Measurements from ENCODE around the gene NCOR2.

NCOR2 gene

DNA sequence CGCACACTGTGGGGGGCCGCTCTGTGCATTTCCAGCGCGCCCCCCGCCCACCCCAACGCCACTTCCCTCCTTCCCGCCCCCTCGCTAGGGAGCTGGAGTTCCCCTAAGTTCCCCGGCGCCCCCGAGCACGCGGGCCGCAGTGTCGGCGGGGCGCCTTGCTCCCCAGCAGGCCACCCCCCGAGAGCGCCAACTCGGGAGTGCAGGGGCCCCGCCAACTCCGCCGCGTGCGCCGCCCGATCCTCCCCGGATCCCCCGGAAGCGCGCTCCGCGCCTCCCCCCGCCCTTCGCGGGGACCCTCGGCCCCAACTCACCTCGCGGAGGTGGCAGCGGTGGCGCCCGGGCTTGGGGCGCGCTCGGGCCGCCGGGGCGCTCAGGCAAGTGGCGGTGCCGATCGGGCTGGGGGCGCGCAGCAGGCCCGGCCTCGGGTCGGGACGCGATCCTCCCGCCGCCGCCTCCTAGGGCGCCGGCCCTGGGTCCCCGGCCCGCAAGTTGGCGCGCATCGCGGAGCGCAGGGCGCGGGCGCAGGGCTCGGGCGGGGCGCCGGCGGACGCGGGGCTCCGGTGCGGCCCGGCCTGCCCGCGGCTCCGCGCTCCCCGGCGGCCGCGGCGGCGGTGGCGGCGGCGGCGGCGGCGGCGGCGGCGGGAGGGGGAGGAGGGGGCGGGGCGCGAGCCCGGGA lies at the start of gene NCOR2:
Gene NCOR2, minus strand, starts transcription at position 616 of the 676 bp plus-strand sequence. CDS start 72,361 bp downstream, outside the sequence.
- no peak for DNase-seq

- no peak for DNase-seq
Observed at GRCh38 chr12:124616394-124617221, 49.2 kb upstream of the NCOR2 start.

DNA sequence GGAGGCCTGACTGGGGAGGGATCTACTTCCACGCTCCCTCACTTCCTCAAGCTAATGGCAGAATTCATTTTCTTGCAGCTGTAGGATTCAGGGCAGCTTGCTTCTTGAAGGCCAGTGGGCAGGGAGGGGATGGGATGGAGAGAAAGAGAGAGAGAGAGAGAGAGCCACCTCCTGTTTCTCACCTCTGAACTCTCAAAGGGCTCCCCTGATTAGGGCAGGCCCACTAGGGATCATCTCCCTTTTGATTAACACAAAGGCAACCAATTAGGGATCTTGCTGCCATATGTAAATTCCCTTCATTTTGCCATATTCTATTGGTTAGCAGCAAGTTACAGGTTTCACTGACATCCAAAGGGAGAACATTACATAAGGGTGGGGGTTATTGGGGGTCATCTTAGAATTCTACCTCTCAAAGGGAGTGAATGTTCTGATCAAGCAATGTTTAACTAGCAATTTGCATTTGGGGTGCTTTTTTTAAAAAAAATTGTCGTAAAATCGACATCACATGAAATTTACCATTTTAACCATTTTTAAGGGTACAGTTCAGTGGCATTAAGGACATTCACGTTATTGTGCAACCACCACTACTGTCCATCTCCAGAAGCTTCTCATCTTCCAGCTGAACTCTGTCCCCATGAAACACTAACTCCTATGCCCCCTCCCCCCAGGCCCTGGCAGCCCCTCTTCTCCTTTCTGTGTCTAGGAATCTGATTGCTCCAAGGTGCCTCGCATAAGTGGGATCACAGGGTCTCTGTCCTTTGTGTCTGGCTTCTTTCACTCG lies 47.3 kb upstream of the NCOR2 start:
- no peak for DNase-seq

- DNase-seq = no peak
Observed at GRCh38 chr12:124613151-124613585, 45.8 kb upstream of the NCOR2 start.

- DNase-seq = no peak
Observed at GRCh38 chr12:124612410-124612680, 44.9 kb upstream of the NCOR2 start.

GRCh38 chr12:124611559-124612409 lies 44.4 kb upstream of the NCOR2 start:
- DNase-seq = no peak

- DNase-seq = no peak
Observed at GRCh38 chr12:124610629-124611558, 43.5 kb upstream of the NCOR2 start.

DNA sequence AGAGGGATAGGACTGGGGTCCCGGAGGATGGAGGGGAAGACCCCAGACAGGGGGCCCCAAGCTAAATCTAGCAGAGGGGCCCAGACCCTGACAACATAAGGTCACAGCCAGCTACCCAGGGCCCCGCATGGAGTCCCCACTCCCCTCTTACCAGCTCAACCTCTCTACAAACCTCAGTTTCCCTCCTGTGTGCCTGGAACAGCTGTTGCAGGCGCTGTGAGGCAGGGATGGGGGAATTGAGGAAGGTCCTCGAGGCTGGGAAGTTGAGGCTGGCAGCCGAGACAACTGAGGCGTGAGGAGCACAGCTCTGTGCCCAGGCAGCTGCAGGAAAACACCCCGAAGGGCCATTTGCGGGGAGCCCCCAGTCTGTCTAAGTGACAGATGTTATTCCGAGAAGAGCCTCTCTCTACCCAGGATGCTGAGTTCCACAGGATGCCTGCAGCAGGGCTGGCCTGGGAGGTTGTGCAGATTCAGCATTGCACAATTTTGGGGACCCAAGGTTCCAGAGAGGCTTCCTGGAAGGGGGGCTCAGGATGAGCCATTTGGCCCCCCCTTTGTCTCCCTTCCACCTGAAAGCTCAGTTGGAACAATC lies 42.7 kb upstream of the NCOR2 start:
- DNase-seq = no peak

GRCh38 chr12:124609041-124609989 lies 41.9 kb upstream of the NCOR2 start:
- DNase-seq = no peak

- no peak for DNase-seq
Observed at GRCh38 chr12:124608450-124608870, 41.0 kb upstream of the NCOR2 start.

- no peak for DNase-seq
Observed at GRCh38 chr12:124607681-124608425, 40.4 kb upstream of the NCOR2 start.

DNA sequence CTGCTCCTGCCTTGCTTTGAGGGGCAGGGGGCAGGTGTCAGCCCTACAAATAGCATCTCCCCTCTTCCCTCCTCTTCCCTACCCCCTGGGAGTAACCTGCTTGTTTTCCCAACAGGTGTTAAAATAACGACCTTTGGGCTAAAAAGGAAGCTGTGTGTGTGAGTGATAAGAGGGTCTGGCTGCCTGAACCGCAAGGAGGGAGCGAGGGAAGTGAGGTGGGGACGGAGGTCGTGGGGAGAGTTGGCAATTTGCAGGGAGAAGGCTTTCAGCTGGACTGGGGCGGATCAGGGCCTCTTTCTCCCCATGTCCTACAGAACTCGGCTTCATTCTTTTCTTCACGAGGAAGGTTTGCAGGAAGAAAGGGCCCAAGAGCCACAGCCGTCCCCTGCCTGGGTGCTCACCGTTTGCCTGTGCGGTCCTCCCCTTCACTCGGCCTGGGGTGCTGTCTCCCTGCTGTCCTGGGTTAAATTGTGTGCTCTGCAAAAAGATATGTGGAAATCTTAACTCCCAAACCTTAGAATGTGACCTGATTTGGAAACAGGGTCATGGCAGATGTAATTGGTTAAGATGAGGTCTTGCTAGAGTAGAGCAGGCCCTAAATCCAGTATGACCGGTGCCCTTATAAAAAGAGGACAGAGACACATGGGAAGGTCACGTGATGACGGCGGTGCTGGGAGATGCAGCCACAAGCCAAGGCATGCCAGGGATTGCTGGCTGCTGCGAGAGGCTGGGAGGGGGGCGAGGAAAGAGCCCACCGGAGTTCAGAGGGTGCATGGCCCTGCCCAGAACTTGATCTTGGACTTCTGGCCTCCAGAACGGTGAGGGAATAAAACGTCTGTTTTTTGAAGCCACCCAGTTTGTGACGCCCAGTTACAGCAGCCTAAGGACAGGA lies 38.7 kb upstream of the NCOR2 start:
- DNase-seq = no peak

DNA sequence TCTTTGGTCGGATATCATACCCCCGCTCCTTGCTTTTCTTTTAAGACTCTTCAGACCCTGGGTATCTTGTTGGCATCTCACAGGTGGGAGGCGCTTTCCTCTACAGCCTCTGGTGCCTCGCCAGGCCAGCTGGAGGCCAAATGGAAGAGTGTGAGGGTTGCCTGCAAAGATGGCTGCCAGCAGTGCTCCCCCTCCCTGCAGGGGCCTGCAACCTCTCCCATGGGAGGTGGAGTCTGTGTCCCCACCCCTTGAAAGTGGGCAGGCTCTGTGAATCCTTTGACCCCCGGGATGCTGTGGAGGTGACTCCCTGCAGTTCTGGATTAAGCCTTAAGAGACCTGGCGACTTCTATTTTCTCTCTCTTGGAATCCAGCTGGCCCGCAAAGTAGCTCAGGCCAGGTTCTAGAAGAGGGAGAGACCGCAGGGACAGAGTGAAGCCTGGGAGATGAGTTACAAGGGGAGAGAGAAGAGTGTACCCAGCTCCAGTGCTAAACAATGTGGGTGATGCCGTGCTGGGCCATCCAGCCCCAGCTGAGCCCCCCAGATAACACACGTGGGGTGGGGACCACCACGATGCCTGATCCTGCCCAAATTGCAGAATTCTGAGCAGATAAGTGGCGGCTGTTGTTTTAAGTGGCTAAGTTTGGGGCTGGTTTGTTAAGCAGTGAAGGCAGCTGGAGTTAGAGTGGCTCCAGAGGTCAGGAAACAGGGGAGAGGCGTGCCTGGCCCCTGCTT lies 37.9 kb upstream of the NCOR2 start:
- DNase-seq = no peak

- DNase-seq = no peak
Observed at GRCh38 chr12:124604264-124604680, 36.9 kb upstream of the NCOR2 start.

- no peak for DNase-seq
Observed at GRCh38 chr12:124603831-124604251, 36.4 kb upstream of the NCOR2 start.

DNA sequence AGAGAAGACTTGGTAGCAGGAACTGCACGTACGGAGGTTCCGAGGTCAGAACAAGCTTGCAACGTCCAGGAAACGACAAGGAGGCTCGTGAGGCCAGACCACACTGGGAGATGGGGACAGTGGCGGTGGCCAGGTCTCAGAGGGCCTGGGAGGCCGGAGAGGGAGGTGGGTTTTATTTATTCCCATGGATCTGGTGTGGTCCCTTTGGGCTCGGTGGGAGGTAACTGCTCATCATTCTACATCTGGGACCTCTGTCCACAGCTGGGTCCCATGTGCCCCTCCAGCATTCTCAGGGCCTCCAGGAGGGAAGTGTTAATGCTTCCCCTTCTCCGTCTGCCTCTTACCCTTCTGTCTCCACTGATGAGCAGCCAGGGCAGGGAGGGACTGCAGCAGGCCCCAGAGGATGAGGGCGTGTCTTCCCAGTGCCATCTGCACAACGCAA lies 35.7 kb upstream of the NCOR2 start:
- no peak for DNase-seq

- no peak for DNase-seq
Observed at GRCh38 chr12:124601706-124602105, 34.3 kb upstream of the NCOR2 start.
